ENCODE data around the gene IREB2. TPM values are rescaled to one million over a fixed set of nuclear protein-coding genes. Genes with fewer than 3 reads are reported as not detected.
A peak's percentile ranks its signal among the peaks of the same experiment; 100 is the strongest.

The IREB2 gene
- total RNA-seq, 1 donor from 2014 or later: 84.9 TPM

DNA sequence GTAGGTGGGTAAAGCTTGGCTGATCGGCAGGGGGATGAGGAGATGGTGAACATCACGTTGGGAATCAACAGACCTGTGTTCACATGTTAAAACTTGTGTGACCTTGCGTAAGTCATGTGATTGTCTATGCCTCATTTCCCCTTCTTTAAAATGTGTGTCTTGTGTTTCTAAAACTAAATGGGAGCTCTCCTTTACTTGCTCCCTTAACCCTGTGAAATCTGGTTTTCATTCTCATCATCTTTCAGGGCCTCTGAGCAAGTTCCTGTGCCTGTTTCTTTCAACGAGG lies 29.7 kb upstream of the IREB2 start:
- H3K27ac Mint-ChIP-seq: no peak overlapping the region
- no peak for TF ChIP-seq CTCF (IDR thresholded peaks at IDR 0.05; ENCODE audit: unreplicated experiment)
- DNase-seq (ENCODE audit: low spot score in 2 of 2, unreplicated experiment in 2 of 2): no peak
- H3K4me3 Mint-ChIP-seq: no peak overlapping the region
- H3K9me3 Mint-ChIP-seq: no peaks in the 10 kb centered on the region
- peaks cover 20% of the 10 kb centered on the region for H3K4me1 Mint-ChIP-seq
- H3K36me3 Mint-ChIP-seq: no peaks in the 10 kb centered on the region
- no peaks in the 10 kb centered on the region for H3K27me3 Mint-ChIP-seq (ENCODE audit: low read depth)

DNA sequence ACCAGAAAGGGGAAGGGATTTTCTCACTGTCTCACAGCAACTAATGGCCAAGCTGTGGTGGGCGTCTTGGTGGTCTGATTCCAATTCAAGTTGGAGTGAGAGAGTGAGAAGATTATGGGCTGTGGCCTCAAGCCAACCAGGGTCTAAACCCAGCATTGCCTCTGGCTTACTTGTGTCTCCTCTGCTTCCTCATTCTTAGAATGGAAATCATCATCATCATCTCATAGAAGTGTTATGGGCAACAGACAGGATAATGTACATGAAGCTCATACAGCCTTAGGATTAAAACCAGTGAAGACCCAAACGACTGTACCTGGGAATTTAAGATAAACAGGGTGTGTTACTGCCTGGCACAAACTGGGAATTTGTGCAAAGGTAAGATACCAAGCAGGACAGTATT lies 29.1 kb upstream of the IREB2 start:
- no peak for TF ChIP-seq CTCF (IDR thresholded peaks at IDR 0.05; ENCODE audit: unreplicated experiment)
- Mint-ChIP-seq H3K27me3 (ENCODE audit: low read depth) (peaks cover under 1% of the 10 kb centered on the region), H3K36me3 (no peaks in the 10 kb centered on the region), H3K9me3 (no peaks in the 10 kb centered on the region), H3K4me1 (peaks cover 20% of the 10 kb centered on the region), H3K4me3 (no peak overlapping the region), H3K27ac (no peak overlapping the region)
- no peak for DNase-seq (ENCODE audit: low spot score in 2 of 2, unreplicated experiment in 2 of 2)

DNA sequence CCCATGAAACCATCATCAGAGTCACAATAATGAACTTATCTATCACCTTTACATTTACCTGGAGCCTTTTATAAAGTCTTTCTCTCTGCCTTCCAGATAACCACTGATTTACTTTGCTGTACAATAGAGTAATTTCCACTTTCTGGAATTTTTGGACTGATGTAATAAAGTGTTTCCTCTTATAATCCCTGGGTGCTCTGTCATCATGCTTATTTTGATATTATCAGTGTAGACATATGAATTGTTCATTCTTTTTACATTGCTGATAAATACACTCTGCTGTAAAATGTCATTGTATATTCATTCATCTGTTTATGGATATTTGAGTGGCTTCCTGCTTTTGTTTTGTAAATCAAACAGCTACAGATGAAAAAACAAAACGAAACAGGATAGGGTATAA lies 27.0 kb upstream of the IREB2 start:
- no peaks in the 10 kb centered on the region for H3K36me3 Mint-ChIP-seq
- H3K4me1 Mint-ChIP-seq: peaks cover 26% of the 10 kb centered on the region
- H3K9me3 Mint-ChIP-seq: no peaks in the 10 kb centered on the region
- no peak for DNase-seq (ENCODE audit: low spot score in 2 of 2, unreplicated experiment in 2 of 2)
- peaks cover 4% of the 10 kb centered on the region for H3K27me3 Mint-ChIP-seq (ENCODE audit: low read depth)
- no peak overlapping the region for H3K4me3 Mint-ChIP-seq
- no peak overlapping the region for H3K27ac Mint-ChIP-seq
- no peak for TF ChIP-seq CTCF (IDR thresholded peaks at IDR 0.05; ENCODE audit: unreplicated experiment)

GRCh38 chr15:78414621-78415250 lies 23.3 kb upstream of the IREB2 start:
- no peak overlapping the region for H3K27ac Mint-ChIP-seq
- no peak overlapping the region for H3K4me3 Mint-ChIP-seq
- H3K9me3 Mint-ChIP-seq: peaks cover 4% of the 10 kb centered on the region
- no peak for DNase-seq (ENCODE audit: low spot score in 2 of 2, unreplicated experiment in 2 of 2)
- H3K4me1 Mint-ChIP-seq: peaks cover 16% of the 10 kb centered on the region
- peaks cover 6% of the 10 kb centered on the region for H3K27me3 Mint-ChIP-seq (ENCODE audit: low read depth)
- no peaks in the 10 kb centered on the region for H3K36me3 Mint-ChIP-seq
- no peak for TF ChIP-seq CTCF (IDR thresholded peaks at IDR 0.05; ENCODE audit: unreplicated experiment)

DNA sequence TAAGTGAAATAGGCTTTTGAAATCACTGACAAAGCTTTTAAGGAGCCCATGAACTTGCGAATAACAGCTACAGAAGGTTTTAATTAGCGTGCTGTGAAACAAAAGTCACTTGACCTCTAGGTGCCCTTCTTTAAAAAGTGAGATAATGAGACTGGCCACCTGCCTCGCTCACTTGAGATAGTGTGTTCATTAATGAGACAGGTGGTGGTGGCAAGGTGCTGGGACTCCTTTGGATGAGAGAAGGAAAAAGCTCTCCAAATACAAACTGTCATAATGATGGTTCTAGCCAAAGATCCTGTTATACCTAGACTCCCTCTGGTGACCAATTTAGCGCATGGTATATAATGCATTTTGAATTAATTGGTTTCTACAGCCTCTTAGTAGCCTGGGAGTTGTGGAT lies 22.7 kb upstream of the IREB2 start:
- H3K4me3 Mint-ChIP-seq: no peak overlapping the region
- no peak for DNase-seq (ENCODE audit: low spot score in 2 of 2, unreplicated experiment in 2 of 2)
- H3K36me3 Mint-ChIP-seq: no peaks in the 10 kb centered on the region
- TF ChIP-seq CTCF (IDR thresholded peaks at IDR 0.05; ENCODE audit: unreplicated experiment): peak; percentile 51
- peaks cover 6% of the 10 kb centered on the region for H3K27me3 Mint-ChIP-seq (ENCODE audit: low read depth)
- H3K27ac Mint-ChIP-seq: no peak overlapping the region
- H3K9me3 Mint-ChIP-seq: peaks cover 4% of the 10 kb centered on the region
- H3K4me1 Mint-ChIP-seq: peaks cover 16% of the 10 kb centered on the region

All from mesothelial cell of epicardium (in vitro differentiated cells).